NCI-H2227 treated with DMSO at 0.1 percent for 48 hours (cell line): ENCODE data around the gene FGF12.

Experiments
- DNase-seq: peaks from one replicate; lab custom pipeline; 2025; lab: John Stamatoyannopoulos, UW

Gene FGF12

DNA sequence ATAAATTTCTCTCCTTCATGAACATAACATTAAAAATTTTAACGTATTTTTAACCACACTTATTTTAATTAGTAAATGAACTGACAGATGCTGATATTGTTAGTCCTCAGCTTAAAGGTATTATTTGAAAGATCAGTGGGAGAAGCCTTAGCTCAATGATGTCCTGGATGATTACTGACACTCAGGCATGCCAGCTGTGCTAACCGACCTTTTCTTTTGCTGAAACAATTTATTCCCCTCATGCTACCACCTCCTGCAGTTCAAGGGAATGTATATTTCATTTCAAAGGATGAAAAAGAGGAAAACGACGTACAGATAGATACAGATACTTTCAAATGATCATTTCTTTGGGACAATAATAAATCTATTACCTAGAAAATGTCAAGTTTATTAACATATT is 620.8 kb downstream of the FGF12 start:
- no peak for DNase-seq

- no peak for DNase-seq
Measured at GRCh38 chr3:192092388-192093005, 634.8 kb downstream of the FGF12 start.

- DNase-seq = no peak
Measured at GRCh38 chr3:192091831-192092230, 635.5 kb downstream of the FGF12 start.

DNA sequence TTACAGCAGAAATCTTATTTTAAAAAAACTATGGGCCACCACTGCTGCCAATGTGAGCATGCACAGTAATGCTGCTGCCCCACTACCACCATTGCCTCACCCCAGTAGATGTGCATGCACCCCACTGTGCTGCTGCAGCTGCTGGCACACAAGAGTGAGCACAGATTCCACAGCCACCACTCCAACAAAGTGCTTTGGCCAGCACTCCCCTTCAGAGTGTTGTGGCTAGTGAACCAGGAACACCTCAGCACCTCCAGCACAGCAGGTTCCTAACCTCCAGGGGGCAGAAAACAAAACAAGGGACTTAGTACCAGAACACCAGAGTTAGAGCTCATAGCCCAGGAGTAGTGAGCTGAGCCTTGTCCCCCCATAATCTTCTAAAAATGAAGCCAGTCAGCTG is 636.8 kb downstream of the FGF12 start:
- no peak for DNase-seq
